Measurements from ENCODE around the gene ESRRA.
"Not testable (repeated sequence)": the region's sequence is repeated elsewhere in the genome, so short reads cannot be mapped to it uniquely, and the experiment has no call there.

ESRRA gene

DNA sequence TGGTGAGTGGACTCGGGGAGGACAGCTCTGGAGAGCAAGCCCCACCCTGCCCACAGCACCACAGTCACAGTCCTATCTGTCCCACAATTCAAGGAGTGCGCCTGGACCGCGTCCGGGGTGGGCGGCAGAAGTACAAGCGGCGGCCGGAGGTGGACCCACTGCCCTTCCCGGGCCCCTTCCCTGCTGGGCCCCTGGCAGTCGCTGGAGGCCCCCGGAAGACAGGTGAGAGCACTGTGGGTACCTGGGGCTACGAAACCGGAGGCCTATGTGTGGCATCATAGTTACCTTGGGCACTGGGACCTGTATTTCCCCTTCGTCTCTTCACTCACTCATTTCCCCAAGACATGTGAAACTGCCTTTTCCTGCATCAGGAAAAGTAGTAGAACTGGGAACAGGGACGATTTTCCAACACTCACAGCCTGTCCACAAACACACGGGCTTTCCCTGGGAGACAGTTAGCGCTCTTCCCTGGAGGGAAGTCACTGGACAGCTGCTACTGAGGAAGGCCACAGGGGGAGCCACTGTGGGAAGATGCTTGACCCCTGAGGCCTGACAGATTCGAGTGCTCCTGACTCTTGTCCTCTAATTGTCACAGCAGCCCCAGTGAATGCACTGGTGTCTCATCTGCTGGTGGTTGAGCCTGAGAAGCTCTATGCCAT is 9.0 kb downstream of the ESRRA start:
- no peak for DNase-seq

DNA sequence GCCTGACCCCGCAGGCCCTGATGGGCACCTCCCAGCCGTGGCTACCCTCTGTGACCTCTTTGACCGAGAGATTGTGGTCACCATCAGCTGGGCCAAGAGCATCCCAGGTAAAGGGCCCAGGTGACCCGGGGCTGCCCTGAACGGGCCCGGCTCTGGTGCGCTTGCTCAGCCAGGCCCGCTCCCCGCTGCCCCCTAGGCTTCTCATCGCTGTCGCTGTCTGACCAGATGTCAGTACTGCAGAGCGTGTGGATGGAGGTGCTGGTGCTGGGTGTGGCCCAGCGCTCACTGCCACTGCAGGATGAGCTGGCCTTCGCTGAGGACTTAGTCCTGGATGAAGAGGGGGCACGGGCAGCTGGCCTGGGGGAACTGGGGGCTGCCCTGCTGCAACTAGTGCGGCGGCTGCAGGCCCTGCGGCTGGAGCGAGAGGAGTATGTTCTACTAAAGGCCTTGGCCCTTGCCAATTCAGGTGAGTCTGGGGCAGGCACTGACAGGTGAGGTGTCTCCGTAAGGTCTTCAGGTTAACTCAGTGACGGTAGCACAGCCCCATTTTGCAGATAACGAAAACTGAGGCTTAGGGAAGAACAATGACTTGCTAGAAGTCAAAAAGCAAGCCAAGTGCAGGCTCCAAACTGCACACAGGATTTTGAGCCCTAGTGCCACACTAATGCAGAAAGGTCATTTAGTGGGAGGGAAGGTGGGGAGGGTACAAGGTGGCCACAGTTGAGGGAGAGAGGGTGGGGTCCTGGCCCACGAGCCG is 9.7 kb downstream of the ESRRA start:
- no peak for DNase-seq

DNA sequence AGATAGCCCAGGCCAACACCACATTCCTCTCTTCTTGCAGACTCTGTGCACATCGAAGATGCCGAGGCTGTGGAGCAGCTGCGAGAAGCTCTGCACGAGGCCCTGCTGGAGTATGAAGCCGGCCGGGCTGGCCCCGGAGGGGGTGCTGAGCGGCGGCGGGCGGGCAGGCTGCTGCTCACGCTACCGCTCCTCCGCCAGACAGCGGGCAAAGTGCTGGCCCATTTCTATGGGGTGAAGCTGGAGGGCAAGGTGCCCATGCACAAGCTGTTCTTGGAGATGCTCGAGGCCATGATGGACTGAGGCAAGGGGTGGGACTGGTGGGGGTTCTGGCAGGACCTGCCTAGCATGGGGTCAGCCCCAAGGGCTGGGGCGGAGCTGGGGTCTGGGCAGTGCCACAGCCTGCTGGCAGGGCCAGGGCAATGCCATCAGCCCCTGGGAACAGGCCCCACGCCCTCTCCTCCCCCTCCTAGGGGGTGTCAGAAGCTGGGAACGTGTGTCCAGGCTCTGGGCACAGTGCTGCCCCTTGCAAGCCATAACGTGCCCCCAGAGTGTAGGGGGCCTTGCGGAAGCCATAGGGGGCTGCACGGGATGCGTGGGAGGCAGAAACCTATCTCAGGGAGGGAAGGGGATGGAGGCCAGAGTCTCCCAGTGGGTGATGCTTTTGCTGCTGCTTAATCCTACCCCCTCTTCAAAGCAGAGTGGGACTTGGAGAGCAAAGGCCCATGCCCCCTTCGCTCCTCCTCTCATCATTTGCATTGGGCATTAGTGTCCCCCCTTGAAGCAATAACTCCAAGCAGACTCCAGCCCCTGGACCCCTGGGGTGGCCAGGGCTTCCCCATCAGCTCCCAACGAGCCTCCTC is 10.6 kb downstream of the ESRRA start:
- not testable (repeated sequence) for DNase-seq

DNA sequence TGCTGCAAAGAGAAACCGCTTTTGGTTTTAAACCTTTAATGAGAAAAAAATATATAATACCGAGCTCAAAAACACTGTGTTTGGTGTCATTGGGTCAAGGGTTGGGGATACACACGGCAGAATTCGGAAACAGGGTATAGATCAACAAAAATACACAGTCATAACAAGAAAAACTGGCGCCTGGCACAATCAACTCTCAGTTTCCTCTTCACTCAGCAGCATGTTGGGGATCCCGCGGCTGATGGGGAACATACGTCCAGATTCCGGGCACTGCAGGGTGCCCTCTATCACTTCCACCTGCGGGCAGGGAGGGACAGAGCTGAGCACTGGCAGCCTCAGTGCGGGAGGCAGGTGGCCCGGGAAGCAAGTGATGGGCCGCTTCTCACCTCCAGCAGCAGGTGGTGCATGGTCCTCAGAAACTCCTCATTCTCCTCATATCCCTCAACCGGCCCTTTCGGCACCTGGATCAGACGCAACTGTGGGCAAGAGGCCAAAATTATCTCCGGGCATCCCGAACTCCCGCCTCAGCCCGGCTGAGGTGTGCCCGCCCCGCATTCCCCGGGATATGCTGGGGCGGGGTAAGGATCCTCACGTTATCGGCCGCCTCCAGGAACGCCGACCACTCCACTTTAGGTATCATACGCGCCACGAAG is 11.5 kb downstream of the ESRRA start:
- peak in 1 of 2 experiments; percentile 27 for DNase-seq

DNA sequence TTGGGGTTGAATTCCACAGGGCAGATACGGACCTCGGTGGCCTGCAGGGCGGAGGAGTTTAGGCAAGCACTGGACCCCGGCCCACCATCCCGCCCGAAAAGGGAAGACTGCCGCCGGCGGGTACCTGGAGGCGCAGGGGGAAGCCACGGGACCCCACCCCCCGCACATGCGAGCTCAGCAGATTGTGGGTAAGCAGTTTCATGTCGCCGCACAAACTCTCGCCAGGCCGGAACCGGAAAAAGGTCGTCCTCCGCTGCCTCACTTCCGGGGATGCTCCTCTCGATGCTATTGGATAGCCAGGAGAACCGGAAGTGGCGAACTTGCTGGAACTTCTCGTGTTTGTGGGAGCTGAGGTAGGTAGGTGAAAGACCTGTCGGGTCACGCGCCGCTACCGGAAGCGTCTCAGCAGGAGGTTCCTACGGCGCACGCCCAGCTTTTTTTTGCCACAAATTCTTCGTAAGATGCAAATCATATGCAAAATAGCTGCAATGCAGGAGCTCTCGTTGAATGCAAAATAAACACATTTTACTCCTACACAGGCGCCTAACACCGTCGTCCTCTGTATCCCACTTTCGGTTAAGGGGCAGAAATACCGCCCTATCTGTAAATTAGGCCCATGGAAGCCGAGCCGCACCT is 12.1 kb downstream of the ESRRA start, which contains the start of gene TRMT112:
Gene TRMT112 (minus strand): TSS at position 235 of the 636 bp plus-strand sequence. CDS start 33 bp downstream, at position 202.
- peak; percentile 88 to 97 for DNase-seq

DNA sequence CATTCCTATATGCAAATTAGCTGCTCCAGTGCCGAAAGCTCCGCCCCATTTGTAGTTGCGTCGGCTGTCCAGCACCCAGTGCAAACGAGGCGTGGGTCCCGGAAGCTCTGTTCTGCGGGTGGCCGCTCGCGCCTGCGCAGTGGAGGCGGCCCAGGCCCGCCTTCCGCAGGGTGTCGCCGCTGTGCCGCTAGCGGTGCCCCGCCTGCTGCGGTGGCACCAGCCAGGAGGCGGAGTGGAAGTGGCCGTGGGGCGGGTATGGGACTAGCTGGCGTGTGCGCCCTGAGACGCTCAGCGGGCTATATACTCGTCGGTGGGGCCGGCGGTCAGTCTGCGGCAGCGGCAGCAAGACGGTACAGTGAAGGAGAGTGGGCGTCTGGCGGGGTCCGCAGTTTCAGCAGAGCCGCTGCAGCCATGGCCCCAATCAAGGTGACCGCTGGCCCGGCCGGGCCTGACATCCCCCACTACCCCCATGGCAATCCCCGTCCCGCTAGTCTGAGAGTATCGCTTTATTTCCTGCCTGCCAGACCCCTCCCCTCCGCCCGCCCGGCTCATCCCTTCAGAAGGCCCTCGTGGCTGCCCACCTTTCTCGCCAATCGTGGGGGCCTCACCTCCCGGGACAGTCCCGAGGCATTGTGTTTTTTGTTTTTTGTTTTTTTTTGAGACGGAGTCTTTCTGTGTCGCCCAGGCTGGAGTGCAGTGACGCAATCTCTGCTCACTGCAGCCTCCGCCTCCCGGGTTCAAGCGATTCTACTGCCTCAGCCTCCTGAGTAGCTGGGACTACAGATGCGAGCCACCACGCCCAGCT is 12.8 kb downstream of the ESRRA start, which contains the start of gene PRDX5:
Gene PRDX5 (plus strand): TSS at position 161 of the 805 bp plus-strand sequence. CDS start 95 bp downstream, at position 256.
- peak; percentile 90 to 95 for DNase-seq

DNA sequence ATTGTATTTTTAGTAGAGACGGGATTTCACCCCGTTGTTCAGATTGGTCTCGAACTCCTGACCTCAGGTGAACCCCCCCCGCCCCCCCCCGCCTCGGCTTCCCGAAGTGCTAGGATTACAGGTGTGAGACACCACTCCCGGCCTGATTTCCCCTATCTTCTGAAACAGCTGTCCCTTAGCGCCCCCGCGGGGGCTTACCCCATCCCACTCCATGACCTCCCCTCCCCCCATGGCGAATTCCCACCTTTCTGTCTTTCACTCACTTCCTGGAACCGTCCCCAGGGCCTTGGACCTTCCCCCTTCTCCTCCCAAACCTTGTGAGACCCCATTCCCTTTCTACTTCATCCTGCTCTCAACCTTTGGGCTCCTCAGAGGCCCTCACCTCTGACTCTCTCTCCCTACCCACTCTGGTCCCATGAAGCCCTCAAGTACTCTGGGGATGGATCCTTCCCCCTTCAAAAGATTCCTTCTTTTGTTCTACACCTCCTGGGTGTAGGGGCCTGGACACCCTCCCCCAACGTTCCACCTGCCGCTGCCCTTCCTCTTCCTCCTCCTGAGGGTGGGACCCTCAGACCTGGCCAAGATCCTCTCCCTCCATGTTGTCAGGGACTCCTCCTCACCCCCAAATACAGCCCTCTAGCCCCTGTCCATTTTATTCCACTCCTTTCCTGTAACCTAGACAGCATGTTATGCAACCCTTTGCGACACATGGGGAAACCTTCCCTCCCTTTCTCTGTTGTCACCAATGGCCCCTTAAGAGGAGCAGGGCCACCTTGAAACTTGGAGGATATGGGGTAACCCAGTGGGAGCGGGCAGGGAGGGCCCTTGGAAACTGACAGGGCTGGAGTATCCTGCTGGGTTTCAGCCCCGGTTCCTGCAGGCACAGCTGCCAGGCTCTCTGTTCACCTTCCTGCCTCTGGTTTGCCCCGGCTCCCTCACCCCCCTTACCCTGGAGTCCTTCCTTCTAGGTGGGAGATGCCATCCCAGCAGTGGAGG is 13.7 kb downstream of the ESRRA start:
- DNase-seq = no peak

DNA sequence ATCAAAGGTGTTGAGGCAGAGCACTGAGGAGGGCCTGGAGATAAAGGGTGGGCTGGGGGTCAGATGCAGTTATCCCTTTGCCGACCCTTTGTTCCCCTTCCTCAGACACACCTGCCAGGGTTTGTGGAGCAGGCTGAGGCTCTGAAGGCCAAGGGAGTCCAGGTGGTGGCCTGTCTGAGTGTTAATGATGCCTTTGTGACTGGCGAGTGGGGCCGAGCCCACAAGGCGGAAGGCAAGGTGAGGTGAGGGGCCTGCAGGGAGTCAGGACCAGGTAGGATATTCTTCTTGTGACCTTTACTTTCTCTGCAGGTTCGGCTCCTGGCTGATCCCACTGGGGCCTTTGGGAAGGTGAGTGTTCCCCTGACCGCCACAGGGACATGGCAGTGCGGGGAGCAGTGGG is 15.2 kb downstream of the ESRRA start:
- no peak for DNase-seq

DNA sequence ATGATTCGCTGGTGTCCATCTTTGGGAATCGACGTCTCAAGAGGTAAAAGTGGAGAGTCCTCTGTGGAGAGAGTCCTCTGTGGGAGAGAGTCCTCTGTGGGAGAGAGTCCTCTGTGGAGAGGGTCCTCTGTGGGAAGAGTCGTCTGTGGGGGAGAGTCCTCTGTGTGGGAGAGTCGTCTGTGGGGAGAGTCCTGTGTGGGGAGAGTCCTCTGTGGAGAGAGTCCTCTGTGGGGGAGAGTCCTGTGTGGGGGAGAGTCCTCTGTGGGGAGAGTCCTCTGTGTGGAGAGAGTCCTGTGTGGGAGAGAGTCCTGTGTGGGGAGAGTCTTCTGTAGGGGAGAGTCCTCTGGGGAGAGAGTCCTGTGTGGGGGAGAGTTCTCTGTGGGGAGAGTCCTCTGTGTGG is 15.7 kb downstream of the ESRRA start:
- DNase-seq = no peak

DNA sequence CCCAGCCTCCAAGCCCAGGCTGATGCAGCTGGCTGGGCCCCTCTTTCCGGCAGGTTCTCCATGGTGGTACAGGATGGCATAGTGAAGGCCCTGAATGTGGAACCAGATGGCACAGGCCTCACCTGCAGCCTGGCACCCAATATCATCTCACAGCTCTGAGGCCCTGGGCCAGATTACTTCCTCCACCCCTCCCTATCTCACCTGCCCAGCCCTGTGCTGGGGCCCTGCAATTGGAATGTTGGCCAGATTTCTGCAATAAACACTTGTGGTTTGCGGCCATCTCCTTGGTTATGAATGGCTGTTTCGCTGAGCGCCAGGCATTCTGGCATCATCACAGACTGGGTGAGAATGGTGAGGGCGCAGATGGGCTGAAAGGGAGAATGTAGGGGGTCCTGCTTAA is 16.2 kb downstream of the ESRRA start:
- DNase-seq = no peak

DNA sequence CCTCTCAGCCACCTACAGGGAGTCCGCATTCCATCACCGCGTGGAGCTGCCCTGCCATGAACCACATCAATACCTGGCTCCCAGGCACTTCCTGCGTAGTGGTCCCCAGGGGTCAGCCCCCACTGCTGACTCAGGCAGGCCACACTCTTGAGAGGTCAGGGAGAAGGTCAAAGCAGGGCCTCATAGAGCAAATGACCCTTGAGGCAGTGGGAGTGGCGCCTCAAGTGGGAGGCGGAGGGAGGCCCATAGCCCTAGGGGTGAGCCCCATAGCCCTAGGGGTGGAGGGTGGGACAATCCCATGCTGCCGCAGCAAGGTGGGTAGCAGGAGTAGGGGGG is 17.6 kb downstream of the ESRRA start:
- DNase-seq = no peak

DNA sequence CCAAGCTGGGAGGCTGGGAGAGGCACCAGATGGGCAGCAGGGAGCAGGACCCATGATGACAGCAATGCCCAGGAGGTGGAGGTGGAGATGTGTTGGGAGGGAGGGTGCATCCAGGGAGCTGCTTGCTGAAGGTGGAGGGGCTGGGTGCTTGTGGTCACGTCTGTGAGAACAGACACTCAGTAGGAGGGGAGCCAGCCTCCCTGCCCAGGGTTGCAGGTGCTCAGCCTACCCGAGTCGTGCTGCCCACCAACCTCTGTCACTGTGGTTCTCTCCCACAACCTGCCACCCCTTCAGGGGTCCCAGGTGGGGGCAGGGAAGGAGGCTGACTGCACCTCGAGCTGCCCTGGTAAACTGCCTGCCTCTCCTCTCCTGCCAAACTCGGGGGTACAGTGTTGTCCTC is 18.0 kb downstream of the ESRRA start:
- DNase-seq = no peak

DNA sequence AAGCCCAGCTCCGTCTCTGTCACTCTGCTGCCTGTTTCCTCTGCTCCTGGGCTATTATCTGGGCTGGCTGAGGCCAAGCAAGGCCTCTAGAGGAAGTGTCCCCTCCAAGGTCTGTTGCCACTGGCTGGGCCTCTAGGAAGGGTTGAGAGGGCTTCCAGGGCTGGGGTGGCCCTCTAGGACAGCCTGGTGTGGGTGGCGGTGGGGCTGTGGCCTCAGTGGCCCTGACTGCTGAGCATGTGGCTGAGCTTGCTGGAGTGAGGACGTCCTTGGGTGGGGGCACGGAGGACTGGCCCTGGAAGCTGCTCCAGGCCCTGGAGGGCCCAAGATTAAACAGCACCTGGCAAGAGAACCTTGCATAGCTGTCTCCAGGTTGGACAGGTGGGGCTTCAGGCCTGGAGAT is 18.7 kb downstream of the ESRRA start:
- not testable (repeated sequence) for DNase-seq

DNA sequence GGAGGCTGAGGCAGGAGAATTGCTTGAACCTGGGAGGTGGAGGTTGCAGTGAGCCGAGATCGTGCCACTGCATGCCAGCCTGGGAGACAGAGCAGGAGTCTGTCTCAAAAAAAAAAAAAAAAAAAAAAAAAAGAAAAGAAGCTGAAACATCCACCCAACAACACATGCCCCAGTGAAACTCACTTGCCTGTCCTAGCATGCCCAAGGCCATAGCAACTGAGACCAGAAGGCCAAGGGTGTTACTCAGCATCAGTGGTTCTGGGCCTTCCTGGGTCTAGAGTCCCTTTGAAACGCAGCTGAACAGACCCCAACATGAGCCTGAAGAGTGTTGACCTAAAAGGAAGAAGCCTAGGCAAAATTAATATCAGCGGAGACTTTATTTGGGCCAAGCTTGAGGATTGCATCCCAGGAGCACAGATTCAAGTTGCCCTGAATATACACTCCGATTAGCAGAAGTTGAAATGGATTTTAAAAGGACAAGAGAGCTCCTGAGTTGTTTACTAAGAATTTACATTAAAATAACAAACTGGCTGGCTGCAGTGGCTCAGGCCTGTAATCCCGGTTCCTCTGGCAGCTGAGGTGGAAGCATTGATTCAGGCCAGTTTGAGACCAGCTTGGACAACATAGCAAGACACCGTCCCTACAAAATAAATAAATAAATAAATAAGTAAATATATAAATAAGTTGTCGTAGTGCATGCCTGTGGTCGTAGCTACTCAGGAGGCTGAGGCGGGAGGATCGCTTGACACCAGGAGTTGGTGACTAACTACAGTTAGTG is 19.6 kb downstream of the ESRRA start:
- DNase-seq = no peak

DNA sequence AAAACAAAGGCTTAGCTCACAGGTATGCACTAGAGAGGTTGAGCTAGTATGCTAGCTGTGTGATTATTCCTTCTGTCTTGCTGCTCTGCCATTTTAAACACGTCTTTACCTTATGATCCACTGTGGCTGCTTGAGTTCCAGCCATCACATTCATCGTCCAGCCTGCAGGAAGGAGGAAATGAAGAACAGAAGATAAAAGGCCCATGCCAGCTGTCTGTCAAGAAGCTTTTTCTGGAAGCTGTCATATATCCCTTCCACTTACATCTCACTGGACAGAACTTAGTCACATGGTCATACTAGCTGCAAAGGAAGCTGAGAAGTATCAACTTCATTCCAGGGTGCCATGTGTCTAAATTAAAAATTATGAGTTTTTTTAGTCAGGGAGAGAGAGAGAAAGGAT is 22.1 kb downstream of the ESRRA start:
- DNase-seq = no peak

DNA sequence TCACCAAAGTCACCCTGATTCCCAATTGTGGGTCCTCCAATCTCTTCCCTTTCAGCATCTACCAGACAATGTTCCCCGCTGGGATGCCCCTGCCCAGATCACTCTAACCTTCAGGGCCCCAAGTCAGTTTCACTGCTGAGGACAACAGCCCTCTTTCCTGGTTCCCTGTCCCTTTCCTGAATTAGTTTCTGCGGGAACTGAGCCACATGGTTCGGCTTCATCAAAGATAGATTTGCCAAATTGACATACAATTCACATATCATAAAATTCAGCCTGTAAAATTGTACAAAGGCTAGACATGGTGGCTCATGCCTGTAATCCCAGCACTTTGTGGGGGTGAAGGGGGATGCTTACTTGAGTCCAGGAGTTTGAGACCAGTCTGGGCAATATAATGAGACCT is 22.7 kb downstream of the ESRRA start:
- no peak for DNase-seq

DNA sequence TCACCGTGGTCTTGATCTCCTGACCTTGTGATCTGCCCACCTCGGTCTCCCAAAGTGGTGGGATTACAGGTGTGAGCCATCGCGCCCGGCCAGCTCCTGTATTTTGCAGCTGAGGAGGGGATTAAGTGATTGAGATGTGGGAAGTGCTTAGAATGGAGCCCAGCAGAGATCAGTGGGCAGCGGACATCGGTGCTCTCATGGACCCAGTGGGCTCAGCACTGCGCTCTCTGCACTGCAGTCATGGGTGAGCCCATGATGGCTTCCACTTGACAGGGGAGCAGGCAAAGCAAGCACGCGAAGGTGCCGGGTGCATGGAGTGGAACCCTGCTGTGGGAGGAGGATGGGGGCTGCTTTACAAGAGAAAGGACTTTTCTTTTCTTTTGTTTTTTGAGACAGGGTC is 25.6 kb downstream of the ESRRA start:
- no peak for DNase-seq

DNA sequence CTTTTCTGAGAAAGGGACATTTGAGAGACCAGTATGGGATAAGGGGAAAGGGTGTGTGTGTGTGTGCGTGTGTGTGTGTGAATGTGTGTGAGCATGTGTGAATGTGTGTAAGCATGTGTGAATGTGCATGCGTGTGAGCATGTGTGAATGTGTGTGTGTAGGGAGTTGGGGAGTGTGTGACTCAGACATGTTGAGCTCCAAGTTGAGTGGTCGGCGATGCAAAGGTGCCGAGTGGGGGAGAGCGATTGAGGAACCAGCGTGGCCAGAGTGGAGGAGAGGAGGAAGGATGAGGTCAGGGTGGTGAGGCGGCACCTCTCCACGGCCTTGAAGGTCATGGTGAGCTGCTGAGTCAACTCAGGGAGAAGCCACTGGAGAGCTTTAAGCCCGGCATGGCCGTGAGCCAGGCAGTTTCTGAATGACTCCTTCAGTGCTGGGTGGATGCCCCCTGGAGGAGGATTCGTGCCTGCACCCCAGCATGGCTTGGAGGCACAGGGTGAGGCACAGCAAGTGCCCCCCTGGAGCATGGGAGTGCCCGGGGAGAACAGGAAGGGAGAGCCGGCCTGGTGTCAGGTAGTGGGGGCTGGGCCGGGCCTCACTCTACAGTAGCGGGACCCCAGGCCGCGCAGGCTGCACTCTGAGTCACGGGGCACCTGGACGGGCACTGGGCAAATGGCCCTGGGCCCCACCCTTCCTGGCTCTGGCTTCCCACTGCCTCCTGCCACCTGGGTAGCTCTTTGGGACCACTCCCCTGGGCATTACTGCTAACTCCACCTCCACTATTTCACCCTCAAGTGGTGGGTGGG is 26.4 kb downstream of the ESRRA start:
- peak; percentile 51 to 61 for DNase-seq

DNA sequence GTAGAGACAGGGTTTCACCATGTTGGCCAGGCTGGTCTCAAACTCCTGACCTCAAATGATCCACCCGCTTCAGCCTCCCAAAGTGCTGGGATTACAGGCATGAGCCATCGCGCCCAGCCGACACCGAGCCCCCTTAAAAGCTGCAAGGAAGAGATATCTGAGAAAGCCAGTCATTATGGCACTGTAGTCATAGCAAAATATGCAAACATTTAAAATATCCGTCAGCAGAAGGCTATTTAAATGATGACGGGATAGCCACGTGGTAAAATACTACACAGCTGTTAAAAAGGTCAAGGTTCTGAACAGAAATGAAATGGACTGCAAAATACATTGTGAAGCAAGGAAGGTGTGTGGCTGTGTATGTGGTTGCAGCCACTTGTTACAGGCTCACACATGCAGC is 28.2 kb downstream of the ESRRA start:
- no peak for DNase-seq
